Kidney capillary endothelial cell (primary cell): ENCODE data around the gene POLR2J3.
A peak's percentile ranks its signal among the peaks of the same experiment; 100 is the strongest.
"Not testable (repeated sequence)": the region's sequence is repeated elsewhere in the genome, so short reads cannot be mapped to it uniquely, and the experiment has no call there.

Source experiments
- DNase-seq: peaks from one replicate; pipeline ENCODE4 v3.0.0-alpha.2; 2018; ENCODE audit warnings: low spot score

POLR2J3 gene

DNA sequence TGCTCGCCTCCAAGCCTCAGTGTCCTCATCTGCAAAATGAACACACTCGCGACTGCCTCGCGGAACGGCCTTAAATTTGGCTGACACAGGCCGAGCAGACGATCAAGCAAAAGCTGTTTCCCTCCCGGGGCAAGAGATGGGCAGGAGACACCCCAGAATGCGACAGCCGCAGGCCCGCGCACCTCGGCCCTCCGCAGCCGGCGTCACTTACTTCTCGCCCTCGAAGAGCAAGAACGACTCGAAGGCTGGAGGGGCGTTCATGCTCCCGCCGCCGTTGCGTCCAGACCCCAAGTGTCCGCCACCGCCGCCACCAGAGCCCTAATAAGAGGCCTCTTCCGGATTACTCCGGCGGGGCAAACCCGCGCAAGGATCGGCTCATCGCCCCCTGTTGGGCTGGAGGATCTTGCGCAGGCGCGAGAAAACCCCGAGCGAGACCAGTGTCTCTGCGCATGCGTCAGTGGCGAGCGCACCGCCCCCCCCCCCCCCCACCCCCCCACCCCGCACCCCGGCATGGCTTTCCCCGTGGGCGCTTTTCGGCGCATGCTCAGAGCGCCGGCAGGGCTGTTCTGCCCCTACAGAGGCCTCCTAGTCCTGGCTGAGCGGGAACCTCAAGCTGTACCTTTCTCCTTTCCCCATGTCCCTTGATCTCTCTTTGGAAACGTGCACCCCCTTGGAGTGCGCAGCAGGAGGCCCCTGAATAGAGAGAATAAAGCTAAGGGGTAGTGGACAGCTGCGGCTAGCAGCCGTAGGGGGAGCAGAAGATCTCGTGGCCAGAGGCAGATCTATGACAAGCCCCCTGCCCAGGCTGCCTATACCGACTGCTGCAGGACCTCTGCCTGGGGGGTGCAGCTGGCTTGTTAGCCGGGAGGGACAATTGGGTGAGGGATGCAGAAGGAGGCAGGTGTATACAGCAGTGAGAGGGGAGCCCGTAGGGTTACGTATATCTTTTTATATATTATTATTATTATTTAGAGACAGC lies at the start of gene POLR2J3:
Gene POLR2J3 (minus strand): TSS at position 323 of the 979 bp plus-strand sequence. CDS start 62 bp downstream, at position 261.
- peak; percentile 92 for DNase-seq

DNA sequence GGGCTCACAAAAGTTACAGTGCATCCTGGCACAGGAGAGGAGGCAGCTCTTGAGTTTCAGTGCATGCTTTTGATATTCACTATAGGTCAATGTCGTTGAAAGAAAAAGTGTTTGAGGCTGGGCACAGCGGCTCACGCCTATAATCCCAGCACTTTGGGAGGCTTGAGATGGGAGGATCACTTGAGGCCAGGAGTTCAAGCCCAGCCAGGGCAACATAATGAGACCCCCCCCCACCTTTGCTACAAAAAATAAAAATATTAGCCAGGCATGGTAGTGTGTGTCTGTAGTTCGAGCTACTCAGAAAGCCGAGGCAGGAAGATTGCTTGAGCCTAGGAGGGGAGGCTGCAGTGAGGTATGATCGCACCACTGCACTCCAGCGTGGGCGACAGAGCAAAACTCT lies 45.7 kb upstream of the POLR2J3 start:
- DNase-seq = not testable (repeated sequence)

DNA sequence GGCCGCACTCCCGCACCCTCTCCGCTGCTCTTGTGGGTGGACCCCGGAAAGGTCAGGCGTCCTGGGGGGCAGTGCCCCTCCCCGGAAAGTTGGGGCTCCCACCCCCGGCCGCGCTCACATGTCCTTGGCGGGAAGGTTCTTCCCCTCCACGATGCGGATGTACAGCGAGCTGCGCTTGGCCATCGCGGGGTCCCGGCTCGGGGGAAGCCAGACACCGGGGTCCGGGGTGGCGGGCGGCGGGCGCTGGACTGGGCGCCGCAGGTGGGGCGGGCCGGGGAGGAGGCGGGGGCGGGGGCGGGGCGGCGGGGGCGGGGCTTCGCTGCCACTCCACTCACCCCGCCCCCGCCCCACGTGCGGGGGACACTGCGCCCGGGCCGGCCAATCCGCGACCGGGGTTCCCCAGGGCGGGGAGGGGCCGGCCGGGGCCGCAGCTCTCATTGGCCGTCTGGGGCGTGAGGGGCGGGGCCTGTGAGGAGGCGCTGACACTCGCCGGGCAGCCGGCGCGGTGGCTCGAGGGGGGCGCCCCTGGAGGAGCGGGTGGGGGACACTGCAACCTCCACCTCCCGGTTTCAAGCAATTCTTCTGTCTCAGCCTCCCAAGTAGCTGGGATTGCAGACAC lies 44.2 kb upstream of the POLR2J3 start, which contains the start of gene RASA4:
Gene RASA4 (minus strand): TSS at position 250 of the 619 bp plus-strand sequence. CDS start 67 bp downstream, at position 183.
- not testable (repeated sequence) for DNase-seq

DNA sequence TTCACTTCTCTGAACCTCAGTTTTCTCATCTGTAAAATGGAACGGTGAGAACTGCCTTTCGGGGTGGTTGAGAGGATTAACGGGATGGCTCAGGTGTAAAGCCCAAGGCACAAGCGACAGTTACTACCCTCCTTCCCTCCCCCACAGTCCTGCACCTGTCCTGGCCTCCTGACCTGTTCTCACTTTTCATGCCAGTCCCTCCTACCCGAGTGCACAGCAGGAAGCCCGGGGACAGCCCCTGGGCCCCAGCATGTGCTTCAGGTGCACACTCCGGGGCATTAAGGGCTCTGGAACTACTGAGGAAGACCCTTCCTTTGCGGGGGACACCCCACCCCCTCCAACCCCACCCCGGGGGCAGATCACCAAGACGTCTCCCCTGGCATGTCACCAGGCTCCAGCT lies 43.5 kb upstream of the POLR2J3 start:
- DNase-seq = not testable (repeated sequence)

DNA sequence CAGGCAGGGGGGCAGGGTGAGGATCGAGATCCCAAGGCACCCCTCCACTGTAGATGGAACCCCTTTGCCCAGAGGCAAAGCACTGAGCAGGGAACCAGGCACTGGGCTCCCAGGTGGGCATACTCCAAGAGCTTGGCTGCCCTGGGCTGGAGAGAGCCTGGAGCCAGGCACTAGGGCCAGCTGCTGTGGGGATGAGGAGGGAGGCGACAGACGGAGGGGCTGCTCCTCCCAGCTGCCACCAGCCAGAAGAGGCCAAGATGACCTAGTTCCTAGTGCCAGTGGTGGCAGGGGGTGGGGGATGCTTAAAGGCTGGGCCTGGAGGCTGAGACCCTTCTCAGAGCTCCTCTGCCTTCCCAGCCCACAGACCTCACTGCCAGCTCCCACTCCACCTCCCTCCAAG lies 42.5 kb upstream of the POLR2J3 start:
- DNase-seq = not testable (repeated sequence)

DNA sequence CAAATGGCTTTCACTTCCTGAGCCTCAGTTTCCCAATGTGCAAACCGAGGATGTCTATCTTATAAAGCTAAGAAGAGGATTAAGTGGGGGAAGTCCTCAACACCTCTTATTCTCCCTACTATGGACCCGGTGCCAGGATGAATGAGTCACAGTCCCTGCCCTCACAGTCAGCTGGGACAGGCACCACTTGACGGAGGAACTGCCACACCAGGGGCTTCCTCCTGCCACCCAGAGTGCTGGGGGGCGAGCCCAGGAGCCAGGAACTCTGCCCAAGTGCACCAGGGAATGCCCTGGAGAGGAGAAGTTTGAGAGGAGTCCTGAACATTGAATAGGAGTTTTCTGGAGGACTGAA lies 41.9 kb upstream of the POLR2J3 start:
- DNase-seq = not testable (repeated sequence)

DNA sequence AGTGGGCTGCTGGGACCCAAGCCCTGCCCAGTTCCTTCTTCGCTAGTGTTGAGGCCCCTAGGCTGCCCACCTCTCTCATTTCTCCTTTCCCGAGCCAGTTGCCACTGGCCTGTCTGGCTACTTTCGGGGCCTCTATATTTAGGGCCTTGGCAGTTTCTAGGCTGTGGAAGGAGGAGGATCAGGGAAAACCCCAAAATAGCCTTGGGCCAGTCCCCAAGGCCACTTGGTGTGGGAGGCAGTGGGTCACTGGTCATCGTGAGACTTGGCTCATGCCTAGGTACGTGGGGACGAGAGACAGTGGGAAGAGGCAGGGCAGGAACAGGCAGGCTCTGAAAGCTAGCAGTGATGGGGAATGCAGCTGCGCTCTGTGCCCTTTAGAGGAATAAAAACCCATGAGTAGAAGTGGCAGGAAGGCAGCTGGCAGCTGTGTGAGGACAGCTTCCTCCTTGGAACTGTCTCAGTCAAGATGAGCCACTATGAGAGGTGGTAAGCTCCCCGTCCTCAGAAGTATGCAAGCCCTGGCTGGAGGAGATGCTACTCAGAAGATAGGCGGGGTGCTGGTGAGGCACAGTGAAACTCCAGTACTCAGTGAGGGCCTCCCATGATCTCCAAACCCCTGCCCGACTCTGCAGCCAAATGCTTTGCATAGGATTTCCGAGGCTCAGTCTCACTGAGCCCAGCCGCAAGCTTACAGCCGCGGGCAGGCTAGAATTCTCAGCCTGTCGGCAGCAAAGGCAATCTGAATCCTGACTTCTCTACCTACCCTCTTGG lies 41.4 kb upstream of the POLR2J3 start:
- DNase-seq = not testable (repeated sequence)

DNA sequence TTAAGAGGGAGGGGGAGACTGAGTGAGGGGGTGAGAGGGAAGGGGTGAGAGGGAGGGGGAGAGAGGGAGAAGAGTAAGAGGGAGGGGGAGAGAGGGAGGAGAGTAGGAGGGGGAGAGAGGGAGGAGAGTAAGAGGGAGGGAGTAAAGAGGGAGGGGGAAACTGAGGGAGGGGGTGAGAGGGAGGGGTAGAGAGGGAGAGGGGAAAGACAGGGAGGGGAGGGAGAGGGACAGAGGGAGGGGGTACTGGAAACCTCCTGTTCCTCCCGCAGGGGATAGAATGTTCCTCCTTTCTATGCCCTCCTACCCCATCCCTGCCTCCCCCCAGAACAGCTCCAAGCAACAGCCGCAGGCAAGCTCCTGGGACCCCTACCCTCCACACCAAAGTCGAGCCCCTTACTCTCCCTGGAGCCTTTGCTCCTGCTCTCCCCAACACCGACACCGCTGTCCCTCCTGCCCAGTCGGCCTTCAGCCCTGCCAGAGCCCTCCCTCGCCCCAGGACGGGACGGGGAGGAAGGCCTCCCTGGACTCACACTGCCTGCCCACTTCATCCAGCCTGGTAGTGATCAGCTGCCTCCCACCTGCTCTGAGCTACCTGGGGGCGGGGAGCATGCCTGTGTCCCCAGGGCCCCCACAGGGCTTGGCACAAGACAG lies 39.4 kb upstream of the POLR2J3 start:
- peak; percentile 4 for DNase-seq

DNA sequence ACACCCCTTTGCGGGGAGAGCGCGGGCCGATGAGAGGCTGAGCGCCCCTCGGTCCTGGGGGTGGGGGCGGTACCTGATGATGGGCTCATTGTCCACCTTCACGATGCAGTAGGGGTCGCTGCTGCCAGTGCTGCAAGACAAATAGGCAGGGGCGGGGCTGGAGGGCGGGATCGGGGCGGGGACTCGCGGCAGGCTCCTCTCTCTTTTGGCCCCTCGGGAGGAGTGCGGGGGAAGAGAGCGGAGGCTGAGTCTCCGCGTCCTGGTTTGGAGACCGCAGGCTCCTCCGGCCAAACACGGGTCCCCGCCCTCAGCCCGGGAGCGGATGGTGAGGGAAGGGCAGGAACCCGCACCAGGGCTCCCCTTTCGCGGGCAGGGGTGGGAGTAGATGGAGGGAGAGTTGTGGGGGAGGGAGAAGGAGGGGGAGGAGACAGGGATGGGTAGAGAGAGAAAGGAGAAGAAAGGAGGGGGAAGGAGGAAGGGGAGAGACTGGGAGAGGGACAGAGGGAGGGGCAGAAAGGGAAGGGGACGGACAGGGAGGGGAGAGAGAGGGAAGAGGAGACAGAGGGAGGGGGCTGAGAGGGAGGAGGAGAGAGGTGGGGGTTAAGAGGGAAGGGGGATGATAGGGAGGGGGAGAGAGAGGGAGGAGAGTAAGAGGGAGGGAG lies 38.8 kb upstream of the POLR2J3 start:
- DNase-seq = not testable (repeated sequence)

DNA sequence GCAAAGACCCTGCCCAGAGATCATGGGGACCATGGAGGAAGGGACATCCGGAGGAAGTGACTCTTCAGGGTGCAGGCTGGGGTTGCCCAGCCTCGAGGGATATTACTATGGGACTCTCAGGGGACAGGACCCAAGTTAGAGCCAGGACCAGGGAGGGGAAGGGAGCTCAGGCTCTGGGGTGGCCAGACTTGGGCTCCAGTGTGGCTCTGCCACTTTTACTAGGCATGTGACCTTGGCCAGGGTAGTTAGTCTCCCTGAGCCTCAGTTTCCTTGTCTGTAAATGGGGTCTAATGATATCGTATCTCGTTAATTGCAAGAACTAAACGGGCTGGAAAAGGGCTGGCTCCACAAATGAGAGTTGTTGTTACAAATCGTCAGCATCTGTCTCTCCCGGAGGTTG lies 38.1 kb upstream of the POLR2J3 start:
- DNase-seq = not testable (repeated sequence)

DNA sequence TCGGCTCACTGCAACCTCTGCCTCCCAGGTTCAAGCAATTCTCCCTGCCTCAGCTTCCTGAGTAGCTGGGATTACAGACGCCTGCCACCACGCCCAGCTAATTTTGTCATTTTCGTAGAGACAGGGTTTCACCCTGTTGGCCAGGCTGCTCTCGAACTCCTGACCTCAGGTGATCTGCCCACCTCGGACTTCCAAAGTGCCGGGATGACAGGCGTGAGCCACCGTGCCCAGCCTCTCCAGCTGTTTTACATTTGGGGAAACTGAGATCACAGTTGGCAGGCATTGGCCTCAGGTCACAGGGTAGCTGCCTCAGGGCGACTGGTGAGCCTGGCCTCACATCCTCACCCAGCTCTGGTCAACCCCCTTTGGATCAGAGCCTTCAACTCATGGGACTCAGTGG lies 37.4 kb upstream of the POLR2J3 start:
- not testable (repeated sequence) for DNase-seq

DNA sequence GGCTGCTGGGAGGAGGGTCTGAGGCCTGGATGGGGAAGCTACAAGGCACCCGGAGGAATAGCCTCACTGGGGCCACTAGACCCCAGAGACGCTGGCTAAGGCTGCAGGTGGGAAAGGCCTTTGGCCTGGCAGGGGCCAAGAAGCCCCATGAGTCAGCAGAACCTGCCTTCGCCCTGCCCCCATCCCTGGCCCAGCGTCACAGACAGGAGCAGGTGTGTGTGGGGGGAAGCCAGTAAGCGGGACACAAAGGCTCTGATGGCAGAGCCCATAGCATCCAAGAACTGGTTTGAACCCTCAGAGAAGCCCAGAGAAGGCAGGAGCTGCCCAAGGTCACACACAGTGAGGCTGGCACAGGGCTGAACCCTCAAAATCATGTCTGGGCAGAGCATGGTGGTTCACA lies 34.5 kb upstream of the POLR2J3 start:
- DNase-seq = not testable (repeated sequence)

DNA sequence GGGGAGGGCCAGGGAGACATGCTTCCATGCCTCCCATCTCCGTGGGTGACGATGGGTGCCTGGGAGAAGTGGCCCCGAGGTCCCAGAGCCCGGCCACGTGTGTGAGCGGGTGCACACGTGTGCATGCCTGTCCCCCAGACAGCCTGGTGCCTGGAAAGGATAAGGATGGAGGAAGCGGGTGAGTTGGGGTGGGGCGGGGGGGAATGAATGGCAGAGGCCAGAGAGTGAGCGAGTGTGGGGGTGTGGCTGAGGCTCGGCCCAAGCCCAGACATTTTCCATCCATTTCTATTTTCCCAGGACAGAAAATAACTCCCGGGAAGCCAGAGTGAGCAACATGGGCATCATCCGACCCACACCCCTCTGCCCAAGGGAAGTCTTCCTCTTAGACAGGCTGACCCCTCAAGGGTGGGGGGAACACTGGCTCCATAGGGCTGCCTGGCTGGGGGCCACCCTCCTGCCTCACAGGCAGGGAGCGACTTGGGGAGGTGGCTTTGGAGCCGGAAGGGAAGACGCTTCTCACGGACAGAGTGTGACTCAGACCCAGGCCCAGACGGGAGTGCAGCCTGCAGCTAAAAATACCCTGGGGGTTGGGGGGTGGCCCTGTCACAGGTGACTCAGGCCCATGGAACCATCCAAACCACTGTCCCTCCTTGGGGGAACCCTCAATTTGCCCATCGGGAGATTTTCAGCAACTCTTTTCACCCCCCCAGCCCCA lies 32.2 kb upstream of the POLR2J3 start:
- DNase-seq = not testable (repeated sequence)

DNA sequence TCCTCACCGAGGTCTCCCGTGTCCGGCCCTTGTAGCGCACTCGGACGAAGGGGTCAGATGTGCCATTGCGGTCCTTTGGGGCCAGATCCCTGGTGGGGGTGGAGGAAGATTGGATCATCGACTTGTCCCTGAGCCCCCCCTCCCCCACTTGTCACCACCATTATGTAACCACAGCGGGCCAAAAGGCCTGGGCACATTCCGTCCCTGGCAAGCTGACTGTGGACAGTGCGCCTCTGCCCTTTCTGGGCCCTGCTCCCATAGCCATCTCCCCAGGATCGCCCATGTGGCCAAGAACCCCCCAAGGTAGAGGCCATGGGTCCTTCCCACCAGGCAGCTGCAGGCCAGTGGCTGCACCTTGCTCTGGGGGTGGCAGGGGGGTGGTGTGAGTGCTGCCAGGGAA lies 29.9 kb upstream of the POLR2J3 start:
- DNase-seq = not testable (repeated sequence)

DNA sequence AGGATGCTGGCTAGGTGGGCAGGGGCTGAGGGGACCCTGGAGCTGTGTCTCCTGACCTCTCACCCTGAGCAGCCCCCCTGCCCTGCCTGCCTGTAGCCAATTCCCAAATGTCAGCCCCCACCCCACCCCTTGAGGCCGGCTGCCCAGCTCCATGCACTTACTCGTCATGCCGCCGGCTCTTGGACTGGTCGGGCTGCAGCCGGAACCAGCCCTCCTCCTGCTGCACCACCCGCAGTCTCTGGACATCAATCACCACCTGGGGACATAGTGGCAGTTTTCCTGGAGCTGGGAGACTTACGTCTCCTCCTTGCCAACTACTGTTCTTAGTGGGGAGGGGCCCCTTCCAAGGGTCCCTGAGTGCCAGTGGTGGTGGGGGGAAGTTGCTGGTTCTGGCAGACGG lies 27.3 kb upstream of the POLR2J3 start:
- not testable (repeated sequence) for DNase-seq

DNA sequence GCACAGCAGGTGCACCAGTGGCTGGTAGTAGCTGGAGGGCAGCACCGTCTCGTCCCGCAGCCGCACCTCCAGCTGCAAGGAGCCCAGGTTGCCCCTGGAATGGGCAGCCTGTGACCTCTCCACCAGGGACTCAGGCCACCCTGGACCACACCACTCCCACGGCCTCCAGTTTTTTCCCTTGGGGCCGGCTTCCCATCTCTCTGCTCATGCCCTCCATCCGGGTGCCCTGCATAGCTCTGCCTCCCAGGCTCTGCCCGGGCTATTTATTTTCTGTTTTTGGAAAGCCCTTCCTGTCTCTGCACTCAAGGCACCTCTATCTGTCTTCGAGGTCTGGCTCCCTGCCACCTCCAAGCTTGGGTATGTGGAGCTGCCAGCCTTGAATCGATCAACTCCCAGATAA lies 23.7 kb upstream of the POLR2J3 start:
- DNase-seq = not testable (repeated sequence)

DNA sequence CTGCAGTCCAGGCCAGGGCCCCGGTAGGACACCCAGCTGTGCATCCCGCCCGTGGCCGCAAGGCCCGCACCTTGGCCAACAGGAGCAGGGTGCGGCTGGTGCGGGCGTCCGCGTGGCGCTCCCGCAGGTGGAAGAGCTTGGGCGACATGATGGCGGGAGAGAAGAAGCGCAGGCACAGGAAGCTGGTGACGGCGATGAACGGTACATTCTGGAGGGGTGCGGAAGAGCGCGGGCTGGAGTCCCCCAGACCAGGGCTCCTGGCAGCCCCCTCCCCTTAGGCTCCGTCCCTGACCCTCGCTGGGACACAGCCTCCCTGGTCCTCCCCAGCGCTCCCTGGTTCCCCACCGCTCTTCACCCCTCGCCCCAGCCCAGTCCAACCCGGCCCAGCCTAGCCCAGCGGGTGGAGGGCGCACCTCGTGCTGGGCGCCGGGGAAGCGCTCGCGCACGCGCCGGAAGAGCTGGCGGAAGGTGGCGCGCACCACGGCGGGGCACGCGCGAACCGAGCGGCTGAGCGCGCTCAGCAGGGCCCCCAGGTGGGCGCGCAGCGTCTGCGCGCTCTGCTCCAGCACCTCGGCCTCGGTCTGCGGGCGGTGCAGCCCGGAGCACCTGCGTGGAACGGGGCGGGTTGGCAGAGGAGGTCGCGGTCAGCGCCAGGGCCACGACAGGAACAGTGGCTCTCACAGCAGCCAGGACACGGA lies 21.4 kb upstream of the POLR2J3 start:
- not testable (repeated sequence) for DNase-seq

DNA sequence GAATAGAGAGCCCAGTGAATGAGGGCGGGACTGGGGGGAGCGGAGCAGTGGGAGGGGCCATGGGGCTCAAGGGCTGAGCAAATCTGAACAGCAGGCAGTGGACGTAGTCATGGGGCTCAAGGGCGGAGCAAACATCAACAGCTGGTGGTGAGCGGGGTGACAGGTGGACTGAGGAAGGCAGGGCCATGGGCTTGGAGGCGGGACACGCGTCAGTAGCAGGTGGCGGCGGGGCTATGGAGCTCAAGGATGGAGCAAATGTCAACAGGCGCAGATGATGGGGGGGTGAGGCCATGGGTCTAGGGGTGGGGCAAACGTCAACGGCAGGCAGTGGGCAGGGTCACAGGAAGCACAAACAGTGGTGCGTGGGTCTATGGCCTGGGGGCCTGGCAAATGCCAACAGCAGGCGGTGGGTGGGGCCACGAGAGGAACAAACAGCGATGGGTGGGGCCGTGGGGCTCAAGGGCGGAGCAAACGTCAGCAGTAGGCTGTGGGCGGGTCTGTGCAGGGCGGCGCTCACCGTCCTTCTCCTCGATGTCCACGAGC lies 20.2 kb upstream of the POLR2J3 start:
- DNase-seq = not testable (repeated sequence)

DNA sequence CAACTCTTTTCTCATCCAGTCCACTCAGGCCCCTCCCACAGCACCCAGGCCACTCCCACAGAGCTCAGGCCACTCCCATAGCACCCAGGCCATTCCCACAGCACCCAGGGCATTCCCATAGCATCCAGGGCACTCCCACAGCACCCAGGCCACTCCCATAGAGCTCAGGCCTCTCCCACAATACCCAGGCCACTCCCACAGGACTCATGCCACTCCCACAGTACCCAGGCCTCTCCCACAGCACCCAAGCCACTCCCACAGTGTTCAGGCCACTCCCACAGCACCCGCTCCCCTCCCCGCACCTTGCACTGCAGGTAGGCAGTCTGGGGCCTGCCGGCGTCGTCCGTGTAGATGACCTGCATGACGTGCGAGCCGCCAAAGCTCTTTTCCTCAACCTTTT lies 17.5 kb upstream of the POLR2J3 start:
- not testable (repeated sequence) for DNase-seq
